Thyroid gland (tissue), 4 donors: ENCODE measurements around the gene NUBPL.

Experiments
- CTCF ChIP-seq, 6 experiments: fragments of 200-600 bp in 3 of 6; fragments of 450-650 bp in 3 of 6; sonication (generic) in 3 of 6; IDR thresholded peaks; one replicate each; pipeline ENCODE4 v1.5.1; 2016 to 2019; ENCODE audit warnings: antibody characterized with exemption in 6 of 6, mild to moderate bottlenecking in 2 of 6, inconsistent platforms in 1 of 6, moderate library complexity in 1 of 6
- POLR2A ChIP-seq, 2 donors: fragments of 450-650 bp; IDR thresholded peaks; one replicate each; pipeline ENCODE4 v1.6.1; 2017; ENCODE audit warnings: antibody characterized with exemption in 2 of 2, mild to moderate bottlenecking in 2 of 2, moderate library complexity in 1 of 2

DNA sequence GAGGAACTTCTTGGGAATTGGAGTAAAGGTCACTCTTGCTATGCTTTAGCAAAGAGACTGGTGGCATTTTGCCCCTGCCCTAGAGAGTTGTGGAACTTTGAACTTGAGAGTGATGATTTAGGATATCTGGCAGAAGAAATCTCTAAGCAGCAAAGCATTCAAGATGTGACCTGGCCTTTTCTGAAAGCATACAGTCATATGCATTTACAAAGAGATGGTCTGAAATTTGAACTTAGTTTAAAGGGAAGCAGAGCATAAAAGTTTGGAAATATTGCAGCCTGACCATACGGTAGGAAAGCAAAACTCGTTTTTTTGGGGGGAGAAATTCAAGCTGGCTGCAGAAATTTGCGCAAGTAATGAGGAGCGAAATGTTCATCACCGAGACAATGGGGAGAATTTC is 60.9 kb downstream of the NUBPL start:
- no peak for TF ChIP-seq CTCF (IDR thresholded peaks at IDR 0.05)
- no peak for TF ChIP-seq POLR2A (IDR thresholded peaks at IDR 0.05)
